Osteoblast (primary cell): Measurements from ENCODE around the gene LYSMD4. TPM values are rescaled to one million over a fixed set of nuclear protein-coding genes. Genes with fewer than 3 reads are reported as not detected.

Experiments
- DNase-seq: peaks from one replicate; pipeline ENCODE4 v3.0.0; 2011; ENCODE audit warnings: low spot score, mixed read lengths; ENCODE audit not compliant: insufficient read length; ENCODE audit errors: missing footprints
- H2AFZ ChIP-seq: 2 replicates; pipeline ENCODE4 v1.6.0; 2011; ENCODE audit warnings: mild to moderate bottlenecking, low read length
- H3K27ac ChIP-seq: 2 replicates; pipeline ENCODE4 v1.5.1; 2011; ENCODE audit warnings: mild to moderate bottlenecking, low read depth, low read length, moderate library complexity
- H3K27me3 ChIP-seq: 2 replicates; pipeline ENCODE4 v1.6.0; 2012; ENCODE audit warnings: mild to moderate bottlenecking, control low read depth, inconsistent platforms, low read length, moderate library complexity; ENCODE audit not compliant: insufficient read depth
- H3K36me3 ChIP-seq: 2 replicates; pipeline ENCODE4 v1.5.1; 2011; ENCODE audit warnings: mild to moderate bottlenecking, low read length, control low read depth, moderate library complexity; ENCODE audit not compliant: insufficient read depth
- H3K4me1 ChIP-seq: 2 replicates; pipeline ENCODE4 v1.5.1; 2011; ENCODE audit warnings: mild to moderate bottlenecking, low read length, control low read depth, moderate library complexity; ENCODE audit not compliant: insufficient read depth
- H3K4me2 ChIP-seq: 2 replicates; pipeline ENCODE4 v1.6.0; 2011; ENCODE audit warnings: mild to moderate bottlenecking, low read length; ENCODE audit not compliant: insufficient read depth
- H3K4me3 ChIP-seq: fragments of 200-600 bp; sonication (generic); 3 replicates; pipeline ENCODE4 v1.5.1; 2012; ENCODE audit warnings: mild to moderate bottlenecking, low read length, inconsistent platforms; ENCODE audit not compliant: insufficient read depth
- H3K79me2 ChIP-seq: 2 replicates; pipeline ENCODE4 v1.6.0; 2012; ENCODE audit warnings: mild to moderate bottlenecking, low read length, control low read depth, inconsistent platforms; ENCODE audit not compliant: insufficient read depth
- H3K9me3 ChIP-seq: 2 replicates; pipeline ENCODE4 v1.5.1; 2011; ENCODE audit warnings: low read depth, low read length, control low read depth
- H4K20me1 ChIP-seq: 2 replicates; pipeline ENCODE4 v1.6.0; 2012; ENCODE audit warnings: mild to moderate bottlenecking, low read length, control low read depth; ENCODE audit not compliant: insufficient read depth
- small RNA-seq: library from RNA; depleted of rRNA; stranded (forward); fragments of <200 nt; gene quantifications from one replicate; pipeline ENCODE3, GENCODE V24; 2012
- total RNA-seq: library from RNA; depleted of rRNA; stranded (reverse); fragments of >200 nt; gene quantifications from 2 replicates; pipeline ENCODE4 v1.2.3, GENCODE V29; 2012
- TF ChIP-seq, protein P1 (sequence below): IDR thresholded peaks from 2 replicates; pipeline ENCODE4 v1.5.1; 2011; ENCODE audit warnings: mild to moderate bottlenecking, low read depth, low read length, moderate library complexity; ENCODE audit errors: extremely low read depth

The LYSMD4 gene
- total RNA-seq, 1 donor = 8.7 TPM

DNA sequence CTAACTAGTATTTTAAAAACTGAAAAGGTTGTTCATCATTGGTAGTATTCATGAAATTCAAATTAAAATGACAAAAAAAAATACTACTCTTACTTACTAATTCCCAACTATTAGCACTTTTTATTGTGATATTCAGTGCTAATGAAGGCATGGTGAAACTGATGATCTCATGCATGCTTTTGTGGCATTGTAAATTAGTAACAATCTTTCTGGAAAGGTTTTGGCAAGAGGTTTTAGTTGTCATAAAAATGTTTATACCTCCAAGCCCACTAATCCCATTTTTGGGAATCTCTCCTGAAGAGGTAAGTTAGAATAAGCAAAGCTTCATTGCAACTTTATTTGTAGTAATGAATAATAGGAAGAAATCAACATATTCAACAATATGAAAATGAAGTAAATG lies 53.0 kb downstream of the LYSMD4 start:
- Histone ChIP-seq H3K4me2 (no peak overlapping the region), H3K79me2 (peaks cover 6% of the 10 kb centered on the region), H3K4me1 (peaks cover 13% of the 10 kb centered on the region), H3K27ac (no peak overlapping the region), H3K9me3 (no peaks in the 10 kb centered on the region), H4K20me1 (no peaks in the 10 kb centered on the region), H2AFZ (no peak overlapping the region), H3K4me3 (no peak overlapping the region), H3K36me3 (peaks cover 29% of the 10 kb centered on the region), H3K27me3 (no peaks in the 10 kb centered on the region)
- TF ChIP-seq, protein P1, sequence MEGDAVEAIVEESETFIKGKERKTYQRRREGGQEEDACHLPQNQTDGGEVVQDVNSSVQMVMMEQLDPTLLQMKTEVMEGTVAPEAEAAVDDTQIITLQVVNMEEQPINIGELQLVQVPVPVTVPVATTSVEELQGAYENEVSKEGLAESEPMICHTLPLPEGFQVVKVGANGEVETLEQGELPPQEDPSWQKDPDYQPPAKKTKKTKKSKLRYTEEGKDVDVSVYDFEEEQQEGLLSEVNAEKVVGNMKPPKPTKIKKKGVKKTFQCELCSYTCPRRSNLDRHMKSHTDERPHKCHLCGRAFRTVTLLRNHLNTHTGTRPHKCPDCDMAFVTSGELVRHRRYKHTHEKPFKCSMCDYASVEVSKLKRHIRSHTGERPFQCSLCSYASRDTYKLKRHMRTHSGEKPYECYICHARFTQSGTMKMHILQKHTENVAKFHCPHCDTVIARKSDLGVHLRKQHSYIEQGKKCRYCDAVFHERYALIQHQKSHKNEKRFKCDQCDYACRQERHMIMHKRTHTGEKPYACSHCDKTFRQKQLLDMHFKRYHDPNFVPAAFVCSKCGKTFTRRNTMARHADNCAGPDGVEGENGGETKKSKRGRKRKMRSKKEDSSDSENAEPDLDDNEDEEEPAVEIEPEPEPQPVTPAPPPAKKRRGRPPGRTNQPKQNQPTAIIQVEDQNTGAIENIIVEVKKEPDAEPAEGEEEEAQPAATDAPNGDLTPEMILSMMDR = no peak
- no peak for DNase-seq

DNA sequence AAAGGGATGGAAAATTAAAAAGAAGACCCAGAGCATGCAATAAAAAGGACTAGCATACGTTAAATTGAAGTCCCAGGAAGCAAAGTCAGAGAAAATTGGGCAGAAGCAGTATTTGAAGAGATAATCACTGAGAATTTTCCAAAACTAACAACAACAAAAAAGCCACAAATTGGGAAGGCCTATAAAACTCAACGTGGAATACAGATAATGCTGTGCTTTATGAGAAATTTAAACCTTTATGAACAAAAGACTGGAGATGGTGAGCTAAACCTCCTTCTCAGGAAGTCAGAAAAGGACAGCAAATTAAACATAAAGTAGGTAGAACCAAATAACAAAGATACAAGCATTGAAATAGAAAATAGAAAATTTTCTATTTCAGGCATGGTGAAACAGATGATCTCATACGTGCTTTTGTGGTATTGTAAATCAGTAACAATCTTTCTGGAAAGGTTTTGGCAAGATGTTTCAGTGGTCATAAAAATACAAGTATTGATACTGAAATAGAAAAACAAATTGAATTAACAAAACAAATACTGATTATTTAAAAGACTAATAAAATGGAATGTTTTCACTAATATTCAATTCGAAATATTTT lies 55.6 kb downstream of the LYSMD4 start:
- peaks cover 10% of the 10 kb centered on the region for H3K4me1 ChIP-seq
- no peaks in the 10 kb centered on the region for H3K79me2 ChIP-seq
- H3K27me3 ChIP-seq = no peaks in the 10 kb centered on the region
- H2AFZ ChIP-seq = no peak overlapping the region
- no peak for DNase-seq
- no peak overlapping the region for H3K4me2 ChIP-seq
- peaks cover 39% of the 10 kb centered on the region for H3K36me3 ChIP-seq
- TF ChIP-seq, protein P1 = no peak
- H3K9me3 ChIP-seq = no peaks in the 10 kb centered on the region
- no peak overlapping the region for H3K27ac ChIP-seq
- no peak overlapping the region for H3K4me3 ChIP-seq
- no peaks in the 10 kb centered on the region for H4K20me1 ChIP-seq

Small RNAs within 50 kb of the gene (small RNA-seq; reads per million reads assigned to genes)
- not detected for gene RF00019

Other genes with a start within 250 kb of the LYSMD4 start
- 48.3 and 55.4 TPM in 2 replicates for gene MEF2A, start 167.5 kb downstream of the LYSMD4 start, total RNA-seq